GM19463 (cell line): ENCODE results near the gene TAS2R20.

Experiments used
- ATAC-seq: cut with Tn5 transposase; IDR thresholded peaks from one replicate; pipeline ENCODE4 v1.9.1; 2021; ENCODE audit warnings: mild to moderate bottlenecking, moderate library complexity; ENCODE audit not compliant: unreplicated experiment

The TAS2R20 gene

GRCh38 chr12:10960211-10960610 is 37.9 kb downstream of the TAS2R20 start:
- no peak for ATAC-seq

DNA sequence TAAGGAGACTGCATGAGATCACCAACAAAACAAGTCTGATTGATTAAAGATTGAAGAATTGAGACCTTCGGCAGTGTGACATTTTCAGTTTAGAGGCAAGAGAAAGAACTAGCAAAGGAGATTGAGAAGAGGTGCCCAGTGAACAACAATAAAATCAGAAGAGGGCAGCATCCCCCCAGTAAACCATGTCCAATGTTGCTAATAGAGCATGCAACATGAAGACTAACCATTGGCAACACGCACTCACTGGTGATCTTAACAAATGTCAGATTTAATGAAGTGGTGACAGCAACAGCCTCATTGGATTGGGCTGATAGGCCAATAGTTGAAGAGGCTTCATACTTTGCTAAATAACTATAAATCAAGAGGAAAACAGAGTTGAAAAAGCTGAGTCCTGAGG is 38.3 kb downstream of the TAS2R20 start:
- no peak for ATAC-seq

DNA sequence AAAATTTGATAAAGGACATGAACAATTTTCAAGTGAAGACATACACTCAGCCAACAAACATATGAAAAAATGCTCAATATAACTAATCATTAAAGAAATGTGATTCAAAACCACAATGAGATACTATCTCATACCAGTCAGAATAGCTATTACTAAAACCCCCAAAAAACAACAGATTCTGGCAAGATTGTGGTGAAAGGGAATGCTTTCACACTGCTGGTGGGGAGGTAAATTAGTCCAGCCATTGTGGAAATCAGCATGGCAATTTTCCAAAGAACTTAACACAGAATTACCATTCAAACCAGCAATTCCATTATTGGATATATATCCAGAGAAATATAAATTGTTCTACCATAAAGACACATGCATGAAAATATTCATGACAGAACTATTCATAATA is 40.4 kb downstream of the TAS2R20 start:
- no peak for ATAC-seq

- no peak for ATAC-seq
Observed at GRCh38 chr12:10956085-10956484, 42.0 kb downstream of the TAS2R20 start.

- ATAC-seq, result no peak
Observed at GRCh38 chr12:10952645-10953044, 45.5 kb downstream of the TAS2R20 start.
